ENCODE data around the gene NRG2. TPM values are rescaled to one million over a fixed set of nuclear protein-coding genes. Genes with fewer than 3 reads are reported as not detected.

The NRG2 gene
- total RNA-seq, 1 experiment from 2014 or later = not detected

GRCh38 chr5:140039561-140039960 lies 3.5 kb downstream of the NRG2 start:
- H3K4me3 ChIP-seq (ENCODE audit: low read length) = no peak overlapping the region
- H3K27me3 ChIP-seq (ENCODE audit: low read length) = no peaks in the 10 kb centered on the region
- no peaks in the 10 kb centered on the region; the same call in 1 of the 2 replicates for H3K4me1 ChIP-seq (ENCODE audit: low read length)
- H3K9me2 ChIP-seq (replicated peaks; ENCODE audit: insufficient read depth, low read length) = no peaks in the 10 kb centered on the region
- no peaks in the 10 kb centered on the region for H3K9me3 ChIP-seq (ENCODE audit: low read length)
- no peaks in the 10 kb centered on the region for H3K36me3 ChIP-seq (ENCODE audit: insufficient read depth, low read length)
- DNase-seq = no peak
- H3K27ac ChIP-seq (ENCODE audit: low read length) = no peak overlapping the region
- H4K20me1 ChIP-seq (ENCODE audit: insufficient read depth, low read depth, low read length) = no peaks in the 10 kb centered on the region
- H2AFZ ChIP-seq (ENCODE audit: low read length) = no peak overlapping the region
- H3K4me2 ChIP-seq (ENCODE audit: low read depth, low read length, poor library complexity, severe bottlenecking) = no peak overlapping the region
- H3K79me2 ChIP-seq (ENCODE audit: low read length) = no peaks in the 10 kb centered on the region
- H3K9ac ChIP-seq (ENCODE audit: low read length) = no peak overlapping the region

- H3K9ac ChIP-seq (ENCODE audit: low read length) = no peak overlapping the region
- H4K20me1 ChIP-seq (ENCODE audit: insufficient read depth, low read depth, low read length) = no peaks in the 10 kb centered on the region
- H3K9me3 ChIP-seq (ENCODE audit: low read length) = no peaks in the 10 kb centered on the region
- no peak for DNase-seq
- no peak overlapping the region for H3K4me2 ChIP-seq (ENCODE audit: low read depth, low read length, poor library complexity, severe bottlenecking)
- H3K4me1 ChIP-seq (ENCODE audit: low read length) = no peaks in the 10 kb centered on the region; the same call in 1 of the 2 replicates
- no peaks in the 10 kb centered on the region for H3K79me2 ChIP-seq (ENCODE audit: low read length)
- H3K36me3 ChIP-seq (ENCODE audit: insufficient read depth, low read length) = no peaks in the 10 kb centered on the region
- no peak overlapping the region for H2AFZ ChIP-seq (ENCODE audit: low read length)
- H3K9me2 ChIP-seq (replicated peaks; ENCODE audit: insufficient read depth, low read length) = no peaks in the 10 kb centered on the region
- H3K27ac ChIP-seq (ENCODE audit: low read length) = no peak overlapping the region
- H3K4me3 ChIP-seq (ENCODE audit: low read length) = no peak overlapping the region
- no peaks in the 10 kb centered on the region for H3K27me3 ChIP-seq (ENCODE audit: low read length)
These were observed 4.6 kb downstream of the NRG2 start for GRCh38 chr5:140038373-140038957.

GRCh38 chr5:140037012-140037411 lies 6.1 kb downstream of the NRG2 start:
- Histone ChIP-seq H3K4me2 (ENCODE audit: low read depth, low read length, poor library complexity, severe bottlenecking) (no peak overlapping the region), H3K9me2 (replicated peaks; ENCODE audit: insufficient read depth, low read length) (no peaks in the 10 kb centered on the region), H3K4me1 (ENCODE audit: low read length) (no peaks in the 10 kb centered on the region), H3K27ac (ENCODE audit: low read length) (no peak overlapping the region), H3K79me2 (ENCODE audit: low read length) (no peaks in the 10 kb centered on the region), H2AFZ (ENCODE audit: low read length) (no peak overlapping the region), H3K36me3 (ENCODE audit: insufficient read depth, low read length) (no peaks in the 10 kb centered on the region), H4K20me1 (ENCODE audit: insufficient read depth, low read depth, low read length) (no peaks in the 10 kb centered on the region), H3K9me3 (ENCODE audit: low read length) (no peaks in the 10 kb centered on the region), H3K4me3 (ENCODE audit: low read length) (no peak overlapping the region), H3K27me3 (ENCODE audit: low read length) (no peaks in the 10 kb centered on the region), H3K9ac (ENCODE audit: low read length) (no peak overlapping the region)
- no peak for DNase-seq

- no peaks in the 10 kb centered on the region for H4K20me1 ChIP-seq (ENCODE audit: insufficient read depth, low read depth, low read length)
- no peak overlapping the region for H3K4me2 ChIP-seq (ENCODE audit: low read depth, low read length, poor library complexity, severe bottlenecking)
- no peaks in the 10 kb centered on the region for H3K36me3 ChIP-seq (ENCODE audit: insufficient read depth, low read length)
- H3K27ac ChIP-seq (ENCODE audit: low read length) = no peak overlapping the region
- H3K79me2 ChIP-seq (ENCODE audit: low read length) = no peaks in the 10 kb centered on the region
- no peaks in the 10 kb centered on the region for H3K9me2 ChIP-seq (replicated peaks; ENCODE audit: insufficient read depth, low read length)
- H3K9me3 ChIP-seq (ENCODE audit: low read length) = no peaks in the 10 kb centered on the region
- H3K27me3 ChIP-seq (ENCODE audit: low read length) = no peaks in the 10 kb centered on the region
- no peak overlapping the region for H2AFZ ChIP-seq (ENCODE audit: low read length)
- no peak overlapping the region for H3K4me3 ChIP-seq (ENCODE audit: low read length)
- no peaks in the 10 kb centered on the region for H3K4me1 ChIP-seq (ENCODE audit: low read length)
- no peak overlapping the region for H3K9ac ChIP-seq (ENCODE audit: low read length)
- DNase-seq = no peak
These were observed 7.2 kb downstream of the NRG2 start for GRCh38 chr5:140035881-140036280.

GRCh38 chr5:140033037-140033760 lies 9.9 kb downstream of the NRG2 start:
- Histone ChIP-seq H4K20me1 (ENCODE audit: insufficient read depth, low read depth, low read length) (no peaks in the 10 kb centered on the region), H3K9me3 (ENCODE audit: low read length) (no peaks in the 10 kb centered on the region), H3K9me2 (replicated peaks; ENCODE audit: insufficient read depth, low read length) (no peaks in the 10 kb centered on the region), H2AFZ (ENCODE audit: low read length) (no peak overlapping the region), H3K36me3 (ENCODE audit: insufficient read depth, low read length) (no peaks in the 10 kb centered on the region), H3K4me1 (ENCODE audit: low read length) (no peaks in the 10 kb centered on the region), H3K79me2 (ENCODE audit: low read length) (no peaks in the 10 kb centered on the region), H3K27me3 (ENCODE audit: low read length) (no peaks in the 10 kb centered on the region), H3K4me2 (ENCODE audit: low read depth, low read length, poor library complexity, severe bottlenecking) (no peak overlapping the region), H3K27ac (ENCODE audit: low read length) (no peak overlapping the region), H3K4me3 (ENCODE audit: low read length) (no peak overlapping the region), H3K9ac (ENCODE audit: low read length) (no peak overlapping the region)
- no peak for DNase-seq

- H4K20me1 ChIP-seq (ENCODE audit: insufficient read depth, low read depth, low read length) = no peaks in the 10 kb centered on the region
- H3K27ac ChIP-seq (ENCODE audit: low read length) = no peak overlapping the region
- no peaks in the 10 kb centered on the region for H3K9me3 ChIP-seq (ENCODE audit: low read length)
- H2AFZ ChIP-seq (ENCODE audit: low read length) = no peak overlapping the region
- no peaks in the 10 kb centered on the region for H3K9me2 ChIP-seq (replicated peaks; ENCODE audit: insufficient read depth, low read length)
- no peak for DNase-seq
- no peaks in the 10 kb centered on the region for H3K4me1 ChIP-seq (ENCODE audit: low read length)
- H3K27me3 ChIP-seq (ENCODE audit: low read length) = no peaks in the 10 kb centered on the region
- no peaks in the 10 kb centered on the region for H3K79me2 ChIP-seq (ENCODE audit: low read length)
- no peak overlapping the region for H3K4me2 ChIP-seq (ENCODE audit: low read depth, low read length, poor library complexity, severe bottlenecking)
- no peak overlapping the region for H3K9ac ChIP-seq (ENCODE audit: low read length)
- H3K4me3 ChIP-seq (ENCODE audit: low read length) = no peak overlapping the region
- no peaks in the 10 kb centered on the region for H3K36me3 ChIP-seq (ENCODE audit: insufficient read depth, low read length)
These were observed 10.8 kb downstream of the NRG2 start for GRCh38 chr5:140032296-140032695.

- Histone ChIP-seq H3K27me3 (ENCODE audit: low read length) (no peaks in the 10 kb centered on the region), H3K4me2 (ENCODE audit: low read depth, low read length, poor library complexity, severe bottlenecking) (no peak overlapping the region), H4K20me1 (ENCODE audit: insufficient read depth, low read depth, low read length) (no peaks in the 10 kb centered on the region), H3K4me1 (ENCODE audit: low read length) (no peaks in the 10 kb centered on the region), H2AFZ (ENCODE audit: low read length) (no peak overlapping the region), H3K9me3 (ENCODE audit: low read length) (no peaks in the 10 kb centered on the region), H3K9ac (ENCODE audit: low read length) (no peak overlapping the region), H3K9me2 (replicated peaks; ENCODE audit: insufficient read depth, low read length) (no peaks in the 10 kb centered on the region), H3K36me3 (ENCODE audit: insufficient read depth, low read length) (no peaks in the 10 kb centered on the region), H3K4me3 (ENCODE audit: low read length) (no peak overlapping the region), H3K27ac (ENCODE audit: low read length) (no peak overlapping the region), H3K79me2 (ENCODE audit: low read length) (no peaks in the 10 kb centered on the region)
- DNase-seq = no peak
These were observed 15.3 kb downstream of the NRG2 start for GRCh38 chr5:140027807-140028206.

GRCh38 chr5:140025736-140026135 lies 17.4 kb downstream of the NRG2 start:
- Histone ChIP-seq H3K4me2 (ENCODE audit: low read depth, low read length, poor library complexity, severe bottlenecking) (no peak overlapping the region), H3K36me3 (ENCODE audit: insufficient read depth, low read length) (no peaks in the 10 kb centered on the region), H3K9me2 (replicated peaks; ENCODE audit: insufficient read depth, low read length) (no peaks in the 10 kb centered on the region), H3K79me2 (ENCODE audit: low read length) (no peaks in the 10 kb centered on the region), H3K4me1 (ENCODE audit: low read length) (no peaks in the 10 kb centered on the region), H3K4me3 (ENCODE audit: low read length) (no peak overlapping the region), H2AFZ (ENCODE audit: low read length) (no peak overlapping the region), H4K20me1 (ENCODE audit: insufficient read depth, low read depth, low read length) (no peaks in the 10 kb centered on the region), H3K9ac (ENCODE audit: low read length) (no peak overlapping the region), H3K27me3 (ENCODE audit: low read length) (no peaks in the 10 kb centered on the region), H3K9me3 (ENCODE audit: low read length) (no peaks in the 10 kb centered on the region), H3K27ac (ENCODE audit: low read length) (no peak overlapping the region)
- no peak for DNase-seq
